ENCODE measurements around the gene HDAC9.

HDAC9 gene

DNA sequence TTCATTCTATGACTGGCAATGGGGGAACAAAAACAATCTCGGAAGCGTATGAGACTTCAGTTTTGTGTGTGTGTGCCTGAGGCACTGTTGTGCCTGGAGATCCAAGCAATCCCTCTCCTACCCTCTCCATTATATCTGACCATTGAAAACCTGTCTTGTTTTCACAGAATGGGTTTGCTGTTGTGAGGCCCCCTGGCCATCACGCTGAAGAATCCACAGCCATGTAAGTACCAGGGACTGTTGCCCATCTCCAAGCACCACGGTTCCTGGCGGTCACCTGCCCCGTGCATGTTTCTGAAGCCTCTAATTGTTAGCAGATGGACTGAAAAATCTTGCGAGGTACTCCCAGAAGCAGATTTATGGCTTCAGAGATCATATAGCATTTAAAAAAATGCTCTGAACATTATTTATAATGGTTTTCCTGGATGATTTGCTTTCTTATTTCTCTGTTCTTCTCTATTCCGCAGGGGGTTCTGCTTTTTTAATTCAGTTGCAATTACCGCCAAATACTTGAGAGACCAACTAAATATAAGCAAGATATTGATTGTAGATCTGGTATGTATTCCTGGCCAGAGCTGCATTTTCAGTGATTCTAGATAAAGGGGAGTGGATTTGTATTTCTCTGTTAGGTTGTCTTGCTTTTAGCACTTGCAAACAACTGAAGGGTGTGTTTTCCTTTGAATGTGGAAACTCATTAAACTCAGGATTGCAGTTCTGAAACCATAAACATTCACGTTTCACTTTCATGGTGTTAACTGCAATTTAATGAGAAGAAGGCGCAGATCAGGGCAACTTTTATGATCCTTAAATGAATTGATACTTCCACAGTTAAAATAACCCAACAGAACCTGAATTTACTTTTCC is 333.7 kb downstream of the HDAC9 start:
- DNase-seq (ENCODE audit: low read depth in 3 of 3, low spot score in 1 of 3), result no peak

DNA sequence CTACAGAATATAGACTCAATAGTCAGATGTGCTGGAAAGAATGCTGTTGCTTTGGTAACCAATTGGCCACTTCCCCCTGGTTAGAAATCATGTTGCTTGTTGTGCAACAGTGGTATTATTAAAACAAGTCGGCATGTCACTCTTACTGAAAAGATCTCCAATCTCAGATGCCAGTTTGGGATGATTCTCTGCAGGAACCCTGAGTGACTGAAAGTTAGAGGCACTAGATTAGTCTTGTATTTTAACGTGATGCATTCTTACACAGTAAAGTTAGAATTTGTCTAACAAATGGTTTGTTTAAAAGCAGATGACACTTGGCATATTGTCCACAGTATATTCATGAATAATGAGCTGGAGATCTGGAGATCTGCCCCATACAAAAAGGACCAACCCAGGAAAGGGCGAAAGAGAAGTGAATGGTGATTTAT is 334.3 kb downstream of the HDAC9 start:
- no peak for DNase-seq (ENCODE audit: low read depth in 3 of 3, low spot score in 1 of 3)

GRCh38 chr7:18831419-18831818 is 335.9 kb downstream of the HDAC9 start:
- no peak for DNase-seq (ENCODE audit: low read depth in 3 of 3, low spot score in 1 of 3)

- DNase-seq (ENCODE audit: low read depth in 3 of 3, low spot score in 1 of 3), result no peak
These were observed 336.4 kb downstream of the HDAC9 start for GRCh38 chr7:18831943-18832342.

DNA sequence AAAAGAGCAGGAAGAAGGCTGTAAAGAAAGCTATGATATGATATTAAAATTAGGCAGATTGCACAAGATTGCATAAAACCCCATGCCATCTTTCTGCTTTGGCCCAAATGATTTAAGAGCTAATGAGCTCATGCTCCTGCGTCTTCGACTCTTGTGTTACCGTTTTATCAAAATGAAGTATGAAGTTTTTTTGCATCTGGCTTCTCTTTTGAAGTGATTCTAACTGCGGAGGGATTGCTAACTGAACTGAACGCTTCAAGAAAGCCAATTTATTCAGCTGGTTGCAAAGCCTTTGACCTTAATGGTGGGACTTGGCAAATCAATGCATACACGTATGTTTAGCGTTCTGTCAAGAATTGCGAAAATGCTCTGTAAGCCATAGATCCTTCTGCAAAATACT is 339.0 kb downstream of the HDAC9 start:
- no peak for DNase-seq (ENCODE audit: low read depth in 3 of 3, low spot score in 1 of 3)

GRCh38 chr7:18835001-18835690 is 339.6 kb downstream of the HDAC9 start:
- no peak for DNase-seq (ENCODE audit: low read depth in 3 of 3, low spot score in 1 of 3)

- DNase-seq (ENCODE audit: low read depth in 3 of 3, low spot score in 1 of 3), result no peak
These were observed 348.4 kb downstream of the HDAC9 start for GRCh38 chr7:18843979-18844378.

DNA sequence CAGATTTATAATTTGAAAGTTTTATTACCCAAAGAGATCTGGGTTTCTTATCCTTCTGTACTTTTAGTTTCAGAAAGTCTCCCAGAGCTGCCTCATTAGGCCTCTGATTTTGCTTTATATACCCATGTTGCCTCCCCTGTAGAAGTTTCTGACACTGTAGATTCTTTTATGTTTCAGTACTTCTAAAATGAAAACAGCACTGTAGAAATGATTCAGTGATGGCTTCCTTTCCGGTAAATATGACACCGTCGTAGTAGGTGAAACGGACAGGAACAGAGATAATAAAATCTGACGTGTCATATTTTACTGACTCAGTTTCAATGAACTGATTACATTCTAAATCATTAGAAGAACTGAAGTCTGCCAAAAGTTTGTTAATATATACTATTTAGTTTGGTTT is 349.2 kb downstream of the HDAC9 start:
- DNase-seq (ENCODE audit: low read depth in 3 of 3, low spot score in 1 of 3), result no peak

- no peak for DNase-seq (ENCODE audit: low read depth in 3 of 3, low spot score in 1 of 3)
These were observed 350.2 kb downstream of the HDAC9 start for GRCh38 chr7:18845700-18846099.

GRCh38 chr7:18846765-18847215 is 351.2 kb downstream of the HDAC9 start:
- no peak for DNase-seq (ENCODE audit: low read depth in 3 of 3, low spot score in 1 of 3)

- no peak for DNase-seq (ENCODE audit: low read depth in 3 of 3, low spot score in 1 of 3)
These were observed 353.6 kb downstream of the HDAC9 start for GRCh38 chr7:18849130-18849529.

DNA sequence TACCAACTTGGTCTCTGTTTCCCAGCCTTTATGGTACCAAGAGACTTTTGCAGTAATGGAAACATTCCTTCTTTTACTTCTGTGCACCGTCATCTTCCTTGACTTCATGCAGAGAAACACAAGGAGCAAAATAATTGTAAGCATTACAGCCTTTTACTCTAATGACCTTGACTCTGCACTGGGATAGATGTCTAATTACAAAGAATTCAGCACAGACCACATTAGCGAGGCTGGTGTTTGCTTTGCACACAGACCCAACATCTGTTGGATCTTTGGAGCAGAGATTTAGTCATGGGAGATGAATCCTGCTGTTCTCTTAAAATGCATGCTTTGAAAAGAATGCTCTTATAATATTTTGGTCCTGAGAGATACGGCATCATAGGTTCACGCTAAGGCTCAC is 360.2 kb downstream of the HDAC9 start:
- no peak for DNase-seq (ENCODE audit: low read depth in 3 of 3, low spot score in 1 of 3)

DNA sequence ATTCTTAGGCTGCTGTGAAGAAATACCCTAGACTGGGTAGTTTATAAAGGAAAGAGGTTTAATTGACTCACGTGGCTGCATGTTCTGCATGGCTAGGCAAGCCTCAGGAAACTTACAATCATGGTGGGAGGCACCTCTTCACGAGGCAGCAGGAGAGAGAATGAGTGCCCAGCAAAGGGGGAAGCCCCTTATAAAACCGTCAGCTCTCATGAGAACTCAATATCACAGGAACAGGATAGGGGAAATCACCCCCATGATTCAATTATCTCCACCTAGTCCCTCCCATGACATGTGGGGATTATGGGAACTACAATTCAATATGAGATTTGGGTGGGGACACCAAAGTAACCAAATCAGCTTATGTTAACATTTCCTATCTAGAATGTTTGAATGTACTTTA is 362.7 kb downstream of the HDAC9 start:
- DNase-seq (ENCODE audit: low read depth in 3 of 3, low spot score in 1 of 3), result no peak

GRCh38 chr7:18859318-18859717 is 363.8 kb downstream of the HDAC9 start:
- DNase-seq (ENCODE audit: low read depth in 3 of 3, low spot score in 1 of 3), result no peak

DNA sequence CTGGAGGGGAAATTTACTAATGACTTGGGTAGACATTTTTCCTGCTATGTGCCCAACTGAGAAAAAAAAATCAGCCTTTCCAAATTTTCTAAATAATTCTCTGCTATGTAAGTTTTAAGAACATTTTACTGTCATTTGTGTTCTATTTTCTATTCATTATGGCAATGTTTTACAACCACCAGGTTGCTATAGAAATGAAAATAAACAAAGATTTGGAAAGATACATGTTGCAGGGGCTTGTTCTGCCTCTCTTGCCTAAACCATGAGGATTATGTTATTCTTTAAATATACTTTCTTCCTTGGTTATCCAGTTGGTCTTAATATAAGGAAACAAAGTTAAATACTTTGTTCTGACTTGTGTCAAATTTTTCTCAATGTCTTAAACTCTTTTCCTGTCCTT is 364.7 kb downstream of the HDAC9 start:
- DNase-seq (ENCODE audit: low read depth in 3 of 3, low spot score in 1 of 3), result no peak

- no peak for DNase-seq (ENCODE audit: low read depth in 3 of 3, low spot score in 1 of 3)
These were observed 366.1 kb downstream of the HDAC9 start for GRCh38 chr7:18861514-18862118.

DNA sequence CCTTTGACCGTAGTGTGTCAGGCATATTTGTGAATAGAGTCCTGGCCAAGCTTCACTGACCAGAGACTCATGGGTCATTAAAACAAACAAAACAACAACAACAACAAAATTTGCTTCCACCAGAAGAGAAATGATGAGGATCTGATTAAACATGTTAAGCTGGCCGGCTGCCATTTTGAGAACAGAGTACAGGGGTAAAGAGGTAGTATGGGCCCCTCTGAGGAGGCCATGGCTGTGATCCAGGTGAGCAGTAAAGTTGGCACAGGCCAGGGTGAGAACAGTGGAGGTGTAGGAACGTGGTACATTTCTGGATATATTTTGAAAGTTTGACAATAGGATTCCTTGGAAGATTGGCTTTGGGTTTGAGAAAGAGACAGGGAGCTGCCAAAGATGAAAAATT is 369.4 kb downstream of the HDAC9 start:
- no peak for DNase-seq (ENCODE audit: low read depth in 3 of 3, low spot score in 1 of 3)

DNA sequence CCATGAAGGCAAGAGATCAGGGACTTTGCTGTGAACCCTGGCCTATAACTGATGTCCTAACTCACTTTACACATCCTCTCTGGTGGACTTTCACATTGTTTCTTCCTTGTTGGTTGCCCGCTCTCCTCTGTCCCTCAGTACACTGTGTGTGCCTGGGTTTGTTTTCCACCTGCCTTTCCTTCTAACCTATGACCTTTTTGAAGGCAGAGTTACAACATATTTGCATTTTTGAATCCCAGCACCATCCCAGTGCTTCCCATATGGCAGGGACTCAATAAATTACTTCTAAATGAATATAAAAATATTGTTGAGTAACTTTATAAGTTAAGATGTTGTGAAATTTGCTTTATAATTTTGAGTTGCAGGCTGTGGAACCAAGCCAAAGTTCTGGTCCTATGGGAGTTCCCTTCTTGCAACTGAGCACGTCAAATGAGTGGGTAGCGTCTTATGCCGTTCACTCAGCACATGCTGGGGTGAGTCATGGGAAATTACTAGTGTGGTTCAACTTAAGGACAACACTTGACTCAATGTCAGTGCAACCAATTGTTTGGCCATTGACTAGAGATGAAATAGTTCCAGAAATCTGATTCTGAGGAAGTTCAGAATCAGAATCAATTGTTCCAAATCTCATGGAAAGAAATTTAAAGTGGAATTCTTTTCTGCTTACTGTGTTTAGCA is 370.9 kb downstream of the HDAC9 start:
- no peak for DNase-seq (ENCODE audit: low read depth in 3 of 3, low spot score in 1 of 3)

GRCh38 chr7:18872344-18872743 is 376.8 kb downstream of the HDAC9 start:
- no peak for DNase-seq (ENCODE audit: low read depth in 3 of 3, low spot score in 1 of 3)

- no peak for DNase-seq (ENCODE audit: low read depth in 3 of 3, low spot score in 1 of 3)
These were observed 378.3 kb downstream of the HDAC9 start for GRCh38 chr7:18873734-18874336.

DNA sequence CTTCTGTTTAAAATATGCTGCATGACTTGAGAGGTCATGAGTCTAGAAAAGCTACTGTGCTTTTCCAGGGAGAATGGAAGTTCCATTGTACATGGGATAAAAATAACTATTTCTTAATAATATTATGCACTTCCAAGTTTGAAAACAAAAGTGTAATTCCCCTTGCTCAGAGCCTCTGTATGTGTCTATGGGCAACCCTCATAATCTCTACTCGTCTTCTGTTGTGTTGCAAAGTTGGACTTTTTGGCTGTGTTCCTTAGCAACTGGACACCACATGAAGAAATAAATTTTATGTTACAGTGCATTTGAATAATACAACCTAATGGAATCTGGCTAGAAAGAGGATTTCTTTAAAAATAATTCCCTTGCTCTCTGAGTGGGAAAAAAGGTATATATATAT is 379.3 kb downstream of the HDAC9 start:
- DNase-seq (ENCODE audit: low read depth in 3 of 3, low spot score in 1 of 3), result no peak

Data from stimulated activated CD4-positive, alpha-beta T cell treated with anti-CD3 and anti-CD28 coated beads, TNF-alpha, amount 100 ng/mL, for 1 hour (primary cell).